HepG2 (cell line): ENCODE results near the gene ZC3H15.

Experiments
- BRD4 ChIP-seq: sonication (generic); formaldehyde crosslinking; IDR thresholded peaks from 2 replicates; pipeline ENCODE4 v1.4.0; 2020; ENCODE audit warnings: missing genetic modification reagents
- CREB1 ChIP-seq, 2 experiments: fragments of 450-650 bp in 1 of 2; IDR thresholded peaks; 2 replicates each; pipeline ENCODE4 v1.6.1; 2016 to 2017; ENCODE audit warnings: control low read depth in 1 of 2, mild to moderate bottlenecking in 1 of 2, missing compliant biosample characterization in 1 of 2, missing genetic modification characterization in 1 of 2
- EZH2 ChIP-seq: conservative IDR thresholded peaks from 2 replicates; pipeline ENCODE4 v1.6.1; 2012; ENCODE audit warnings: mild to moderate bottlenecking, low read depth, low read length, moderate library complexity
- POGZ ChIP-seq: sonication (generic); formaldehyde crosslinking; IDR thresholded peaks from 2 replicates; pipeline ENCODE4 v1.4.0; 2020; ENCODE audit warnings: mild to moderate bottlenecking, missing genetic modification reagents
- SP5 ChIP-seq: IDR thresholded peaks from 2 replicates; pipeline ENCODE4 v1.6.1; 2016; ENCODE audit warnings: low read depth, borderline replicate concordance
- TCF12 ChIP-seq, 2 experiments: fragments of 450-650 bp in 1 of 2; sonication (generic) in 1 of 2; formaldehyde crosslinking in 1 of 2; IDR thresholded peaks; 2 replicates each; pipeline versions ENCODE4 v1.6.1 to v1.8.0; 2017 to 2022; ENCODE audit warnings: antibody characterized with exemption in 1 of 2, mild to moderate bottlenecking in 1 of 2, missing genetic modification reagents in 1 of 2, moderate library complexity in 1 of 2
- TSC22D2 ChIP-seq: sonication (generic); formaldehyde crosslinking; IDR thresholded peaks from 2 replicates; pipeline ENCODE4 v1.5.1; 2020; ENCODE audit warnings: missing genetic modification reagents, mild to moderate bottlenecking, borderline replicate concordance
- ZNF382 ChIP-seq: sonication (generic); formaldehyde crosslinking; IDR thresholded peaks from 2 replicates; pipeline ENCODE4 v1.5.0; 2020; ENCODE audit warnings: missing genetic modification reagents, mild to moderate bottlenecking, borderline replicate concordance
- ZNF816 ChIP-seq: sonication (generic); formaldehyde crosslinking; IDR thresholded peaks from 2 replicates; pipeline ENCODE4 v1.8.0; 2022; ENCODE audit warnings: missing genetic modification reagents, mild to moderate bottlenecking, borderline replicate concordance
- TF ChIP-seq, protein P1 (sequence below): IDR thresholded peaks from 2 replicates; pipeline ENCODE4 v1.6.1; 2016; ENCODE audit warnings: low read depth, missing genetic modification reagents, missing compliant biosample characterization
- TF ChIP-seq, protein P2 (sequence below): sonication (generic); formaldehyde crosslinking; IDR thresholded peaks from 2 replicates; pipeline ENCODE4 v1.8.1; 2023; ENCODE audit warnings: mild to moderate bottlenecking, inconsistent platforms, moderate library complexity, missing genetic modification reagents, borderline replicate concordance
- TF ChIP-seq, protein P3 (sequence below): sonication (generic); formaldehyde crosslinking; IDR thresholded peaks from 2 replicates; pipeline ENCODE4 v1.8.1; 2023; ENCODE audit warnings: mild to moderate bottlenecking, missing genetic modification reagents

- TF ChIP-seq TSC22D2 (CRISPR knock-in tag) (no peak), ZNF382 (CRISPR knock-in tag) (no peak), SP5 (CRISPR knock-in tag) (no peak), ZNF816 (0 out of 2 replicates have a peak, but pooled peaks have one; percentile 63), POGZ (peak; percentile 66), TCF12 (IDR thresholded peaks at IDR 0.05) (no peak), TCF12 (CRISPR knock-in tag; IDR thresholded peaks at IDR 0.05) (no peak), EZH2 (no peak), BRD4 (CRISPR knock-in tag) (no peak), CREB1 (IDR thresholded peaks at IDR 0.05) (no peak), CREB1 (CRISPR knock-in tag; IDR thresholded peaks at IDR 0.05) (no peak; the same call in 1 of the 2 replicates)
- TF ChIP-seq, protein P1, sequence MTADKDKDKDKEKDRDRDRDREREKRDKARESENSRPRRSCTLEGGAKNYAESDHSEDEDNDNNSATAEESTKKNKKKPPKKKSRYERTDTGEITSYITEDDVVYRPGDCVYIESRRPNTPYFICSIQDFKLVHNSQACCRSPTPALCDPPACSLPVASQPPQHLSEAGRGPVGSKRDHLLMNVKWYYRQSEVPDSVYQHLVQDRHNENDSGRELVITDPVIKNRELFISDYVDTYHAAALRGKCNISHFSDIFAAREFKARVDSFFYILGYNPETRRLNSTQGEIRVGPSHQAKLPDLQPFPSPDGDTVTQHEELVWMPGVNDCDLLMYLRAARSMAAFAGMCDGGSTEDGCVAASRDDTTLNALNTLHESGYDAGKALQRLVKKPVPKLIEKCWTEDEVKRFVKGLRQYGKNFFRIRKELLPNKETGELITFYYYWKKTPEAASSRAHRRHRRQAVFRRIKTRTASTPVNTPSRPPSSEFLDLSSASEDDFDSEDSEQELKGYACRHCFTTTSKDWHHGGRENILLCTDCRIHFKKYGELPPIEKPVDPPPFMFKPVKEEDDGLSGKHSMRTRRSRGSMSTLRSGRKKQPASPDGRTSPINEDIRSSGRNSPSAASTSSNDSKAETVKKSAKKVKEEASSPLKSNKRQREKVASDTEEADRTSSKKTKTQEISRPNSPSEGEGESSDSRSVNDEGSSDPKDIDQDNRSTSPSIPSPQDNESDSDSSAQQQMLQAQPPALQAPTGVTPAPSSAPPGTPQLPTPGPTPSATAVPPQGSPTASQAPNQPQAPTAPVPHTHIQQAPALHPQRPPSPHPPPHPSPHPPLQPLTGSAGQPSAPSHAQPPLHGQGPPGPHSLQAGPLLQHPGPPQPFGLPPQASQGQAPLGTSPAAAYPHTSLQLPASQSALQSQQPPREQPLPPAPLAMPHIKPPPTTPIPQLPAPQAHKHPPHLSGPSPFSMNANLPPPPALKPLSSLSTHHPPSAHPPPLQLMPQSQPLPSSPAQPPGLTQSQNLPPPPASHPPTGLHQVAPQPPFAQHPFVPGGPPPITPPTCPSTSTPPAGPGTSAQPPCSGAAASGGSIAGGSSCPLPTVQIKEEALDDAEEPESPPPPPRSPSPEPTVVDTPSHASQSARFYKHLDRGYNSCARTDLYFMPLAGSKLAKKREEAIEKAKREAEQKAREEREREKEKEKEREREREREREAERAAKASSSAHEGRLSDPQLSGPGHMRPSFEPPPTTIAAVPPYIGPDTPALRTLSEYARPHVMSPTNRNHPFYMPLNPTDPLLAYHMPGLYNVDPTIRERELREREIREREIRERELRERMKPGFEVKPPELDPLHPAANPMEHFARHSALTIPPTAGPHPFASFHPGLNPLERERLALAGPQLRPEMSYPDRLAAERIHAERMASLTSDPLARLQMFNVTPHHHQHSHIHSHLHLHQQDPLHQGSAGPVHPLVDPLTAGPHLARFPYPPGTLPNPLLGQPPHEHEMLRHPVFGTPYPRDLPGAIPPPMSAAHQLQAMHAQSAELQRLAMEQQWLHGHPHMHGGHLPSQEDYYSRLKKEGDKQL: 0 out of 2 replicates have a peak, but pooled peaks have one; percentile 47
- TF ChIP-seq, protein P2, sequence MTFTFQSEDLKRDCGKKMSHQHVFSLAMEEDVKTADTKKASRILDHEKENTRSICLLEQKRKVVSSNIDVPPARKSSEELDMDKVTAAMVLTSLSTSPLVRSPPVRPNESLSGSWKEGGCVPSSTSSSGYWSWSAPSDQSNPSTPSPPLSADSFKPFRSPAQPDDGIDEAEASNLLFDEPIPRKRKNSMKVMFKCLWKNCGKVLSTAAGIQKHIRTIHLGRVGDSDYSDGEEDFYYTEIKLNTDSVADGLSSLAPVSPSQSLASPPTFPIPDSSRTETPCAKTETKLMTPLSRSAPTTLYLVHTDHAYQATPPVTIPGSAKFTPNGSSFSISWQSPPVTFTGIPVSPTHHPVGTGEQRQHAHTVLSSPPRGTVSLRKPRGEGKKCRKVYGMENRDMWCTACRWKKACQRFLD: no peak
- TF ChIP-seq, protein P3, sequence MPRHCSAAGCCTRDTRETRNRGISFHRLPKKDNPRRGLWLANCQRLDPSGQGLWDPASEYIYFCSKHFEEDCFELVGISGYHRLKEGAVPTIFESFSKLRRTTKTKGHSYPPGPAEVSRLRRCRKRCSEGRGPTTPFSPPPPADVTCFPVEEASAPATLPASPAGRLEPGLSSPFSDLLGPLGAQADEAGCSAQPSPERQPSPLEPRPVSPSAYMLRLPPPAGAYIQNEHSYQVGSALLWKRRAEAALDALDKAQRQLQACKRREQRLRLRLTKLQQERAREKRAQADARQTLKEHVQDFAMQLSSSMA (CRISPR knock-in tag): no peak
Observed at GRCh38 chr2:186533717-186534116, 47.7 kb downstream of the ZC3H15 start.
